Ureter (tissue), 1 donor: ENCODE data around the gene SBF2. TPM values are rescaled to one million over a fixed set of nuclear protein-coding genes. Genes with fewer than 3 reads are reported as not detected.
"Not testable (repeated sequence)": the region's sequence is repeated elsewhere in the genome, so short reads cannot be mapped to it uniquely, and the experiment has no call there.

Experiments used
- DNase-seq: peaks from one replicate; pipeline ENCODE4 v3.0.0-alpha.2; 2020; ENCODE audit warnings: low spot score
- total RNA-seq: library from RNA; stranded (reverse); gene quantifications from one replicate; pipeline ENCODE4 v1.2.4, GENCODE V29; 2023
- donor health status: DM: yes; HTN: yes; CAD: no.

SBF2 gene
- total RNA-seq, 1 donor from 2014 or later = 90.7 TPM

- no peak for DNase-seq
These were observed 176.2 kb downstream of the SBF2 start for GRCh38 chr11:10117709-10118351.

GRCh38 chr11:10116588-10116987 is 177.4 kb downstream of the SBF2 start:
- no peak for DNase-seq

GRCh38 chr11:10114593-10115404 is 179.2 kb downstream of the SBF2 start:
- DNase-seq = no peak

GRCh38 chr11:10113852-10114251 is 180.2 kb downstream of the SBF2 start:
- DNase-seq = no peak

- no peak for DNase-seq
These were observed 184.2 kb downstream of the SBF2 start for GRCh38 chr11:10109806-10110205.

GRCh38 chr11:10108915-10109680 is 184.9 kb downstream of the SBF2 start:
- no peak for DNase-seq

- no peak for DNase-seq
These were observed 186.5 kb downstream of the SBF2 start for GRCh38 chr11:10107497-10107896.

GRCh38 chr11:10097615-10098014 is 196.4 kb downstream of the SBF2 start:
- no peak for DNase-seq

- DNase-seq = no peak
These were observed 197.0 kb downstream of the SBF2 start for GRCh38 chr11:10096987-10097386.

- no peak for DNase-seq
These were observed 198.4 kb downstream of the SBF2 start for GRCh38 chr11:10095412-10096208.

- no peak for DNase-seq
These were observed 201.6 kb downstream of the SBF2 start for GRCh38 chr11:10092426-10092825.

- DNase-seq = no peak
These were observed 202.5 kb downstream of the SBF2 start for GRCh38 chr11:10091314-10092045.

GRCh38 chr11:10087923-10088225 is 206.1 kb downstream of the SBF2 start:
- DNase-seq = not testable (repeated sequence)

GRCh38 chr11:10087186-10087922 is 206.7 kb downstream of the SBF2 start:
- no peak for DNase-seq

GRCh38 chr11:10080138-10080537 is 213.9 kb downstream of the SBF2 start:
- no peak for DNase-seq

GRCh38 chr11:10076458-10077141 is 217.4 kb downstream of the SBF2 start:
- DNase-seq = peak; percentile 66

GRCh38 chr11:10075141-10075540 is 218.9 kb downstream of the SBF2 start:
- DNase-seq = no peak

GRCh38 chr11:10072841-10073240 is 221.2 kb downstream of the SBF2 start:
- no peak for DNase-seq

GRCh38 chr11:10072142-10072541 is 221.9 kb downstream of the SBF2 start:
- no peak for DNase-seq
